ENCODE data around the gene PLGRKT.

GRCh38 chr9:5448016-5448415 is 10.3 kb upstream of the PLGRKT start:
- TF ChIP-seq CTCF (IDR thresholded peaks at IDR 0.05), result no peak
- no peak for TF ChIP-seq POLR2AphosphoS5 (IDR thresholded peaks at IDR 0.05)
- no peak for TF ChIP-seq EP300 (IDR thresholded peaks at IDR 0.05)
- TF ChIP-seq POLR2A (IDR thresholded peaks at IDR 0.05), result no peak
